AG09319 (cell line): ENCODE data around the gene SNX13.

Experiments used
- DNase-seq: peaks from one replicate; pipeline ENCODE4 v3.0.0-alpha.2; 2010; ENCODE audit warnings: low read depth; ENCODE audit errors: extremely low read depth
- CTCF ChIP-seq: IDR thresholded peaks from 2 replicates; pipeline ENCODE4 v1.5.1; 2011; ENCODE audit warnings: low read depth, mild to moderate bottlenecking, inconsistent platforms, low read length, moderate library complexity

Gene SNX13

GRCh38 chr7:17962652-17963051, 22.4 kb upstream of the SNX13 start:
- no peak for TF ChIP-seq CTCF
- no peak for DNase-seq

- no peak for DNase-seq
Measured at GRCh38 chr7:17957871-17958270, 17.6 kb upstream of the SNX13 start.

GRCh38 chr7:17952387-17952786, 12.1 kb upstream of the SNX13 start:
- TF ChIP-seq CTCF, result no peak
- no peak for DNase-seq

More at GRCh38 chr7:17957871-17958270, 17.6 kb upstream of the SNX13 start:
- TF ChIP-seq CTCF, result no peak

GRCh38 chr7:17951742-17952254, 11.5 kb upstream of the SNX13 start:
- no peak for TF ChIP-seq CTCF
- no peak for DNase-seq

- TF ChIP-seq CTCF, result no peak
- DNase-seq, result peak; percentile 25
Measured at GRCh38 chr7:17948526-17949238, 8.4 kb upstream of the SNX13 start.

GRCh38 chr7:17947620-17948019, 7.3 kb upstream of the SNX13 start:
- no peak for DNase-seq
- TF ChIP-seq CTCF, result no peak

GRCh38 chr7:17946591-17946990, 6.3 kb upstream of the SNX13 start:
- DNase-seq, result no peak
- no peak for TF ChIP-seq CTCF
